ENCODE measurements around the gene RBM33. TPM values are rescaled to one million over a fixed set of nuclear protein-coding genes. Genes with fewer than 3 reads are reported as not detected.

The RBM33 gene
- total and polyA plus RNA-seq, 2 of the 8 experiments (the other 6 are each of a cell fraction or from before 2014, with no cell fraction given): 16.5 to 64.6 TPM

- Histone ChIP-seq H2AK5ac (ENCODE audit: low read depth, low read length) (no peak overlapping the region), H3K4me1 (replicated peaks in 1 of 4; ENCODE audit: control insufficient read depth in 3 of 4, insufficient read depth in 4 of 4, low read length in 3 of 4) (peaks cover 8 to 57% (median 38%) of the 10 kb centered on the region in 4 experiments), H2BK5ac (ENCODE audit: low read depth, low read length) (no peak overlapping the region), H4K5ac (ENCODE audit: insufficient read length, low read depth, low read length) (no peak overlapping the region), H3K27me3 (replicated peaks in 1 of 4; ENCODE audit: control insufficient read depth in 3 of 4, extremely low read depth in 1 of 4, insufficient read depth in 3 of 4, low read length in 3 of 4) (peaks cover 81 to 100% (median 97%) of the 10 kb centered on the region in 4 experiments), H3K79me1 (ENCODE audit: low read depth, low read length) (no peaks in the 10 kb centered on the region), H4K20me1 (replicated peaks in 1 of 2; ENCODE audit: control insufficient read depth in 1 of 2, insufficient read depth in 2 of 2, low read length in 2 of 2) (peaks cover 10 to 19% of the 10 kb centered on the region in 2 experiments), H3K27ac (ENCODE audit: low read depth, low read length) (no peak overlapping the region), H2AFZ (ENCODE audit: low read length) (no peak overlapping the region), H3K9ac (replicated peaks in 1 of 4; ENCODE audit: extremely low read depth in 1 of 4, low read depth in 3 of 4, low read length in 3 of 4) (no peak overlapping the region), H3K23ac (ENCODE audit: insufficient read length) (no peak overlapping the region), H3K4me2 (ENCODE audit: insufficient read depth in 1 of 2, low read depth in 2 of 2, low read length in 2 of 2) (peak overlapping the region; percentile 40 to 73), H3K56ac (replicated peaks; ENCODE audit: insufficient read length, low read depth, low read length) (no peak overlapping the region), H3K14ac (ENCODE audit: insufficient read length) (no peak overlapping the region), H2BK12ac (ENCODE audit: low read depth, low read length) (no peak overlapping the region), H3K18ac (ENCODE audit: extremely low read depth, low read length) (no peak overlapping the region; the same call in 1 of the 2 replicates), H4K8ac (ENCODE audit: extremely low read depth, insufficient read depth, low read length) (no peak overlapping the region), H2BK20ac (ENCODE audit: low read length) (no peak overlapping the region), H3K4ac (replicated peaks; ENCODE audit: insufficient read length, low read depth, low read length) (no peak overlapping the region), H2BK15ac (ENCODE audit: low read length) (no peak overlapping the region), H2BK120ac (replicated peaks; ENCODE audit: low read depth, low read length) (no peak overlapping the region), H3K9me3 (ENCODE audit: insufficient read depth in 2 of 2, low read depth in 1 of 2, low read length in 1 of 2) (peaks cover 0 to 8% of the 10 kb centered on the region in 2 experiments; a peak in 2 of 4 replicates), H3K36me3 (ENCODE audit: control insufficient read depth in 2 of 4, insufficient read depth in 4 of 4, low read length in 3 of 4) (peaks cover 0 to 9% (median 0%) of the 10 kb centered on the region in 4 experiments; a peak in 2 of 8 replicates), H3K4me3 (ENCODE audit: extremely low read depth in 1 of 4, insufficient read depth in 2 of 4, low read depth in 3 of 4, low read length in 4 of 4) (peak overlapping the region in 3 of 4 experiments; percentile 27 to 56 (median 36); a peak in 6 of 8 replicates), H3K23me2 (ENCODE audit: low read depth, low read length) (peaks cover 11% of the 10 kb centered on the region; the same call in 1 of the 2 replicates), H3K79me2 (ENCODE audit: control insufficient read depth in 1 of 2, insufficient read depth in 2 of 2, low read length in 2 of 2) (no peaks in the 10 kb centered on the region), H4K91ac (replicated peaks; ENCODE audit: insufficient read length, low read length) (no peak overlapping the region)
- TF ChIP-seq RBBP5 (IDR thresholded peaks at IDR 0.05; ENCODE audit: borderline replicate concordance, low read depth, low read length) (0 out of 2 replicates have a peak, but pooled peaks have one; percentile 22), RNF2 (IDR thresholded peaks at IDR 0.05; ENCODE audit: borderline replicate concordance, low read depth, low read length, missing control alignments, poor library complexity, severe bottlenecking) (no peak)
- FAIRE-seq (no peak), DNase-seq (ENCODE audit: low read depth in 1 of 2, low spot score in 2 of 2) (no peak)
- WGBS, 2 experiments (ENCODE audit: extremely low coverage in 1 of 2, insufficient coverage in 1 of 2, insufficient read length in 1 of 2, insufficient replicate concordance in 2 of 2, low coverage in 1 of 2, low lambda C conversion rate in 2 of 2, missing lambda C conversion rate in 1 of 2): 3% methylated on average over 11 of the region's 18 CpGs; no CpG with 5 or more reads in 1 of the 2 experiments
- CTCF ChIA-PET (ENCODE audit: partially characterized antibody): interaction anchor here (0.6 to 1.6 kb wide), 10 partner anchors 90 to 1202 kb away, joined by 3 to 7 read pairs (median 3); no protein-coding TSS in a partner anchor
- POLR2A ChIA-PET (ENCODE audit: partially characterized antibody): no interaction called here
Observed at GRCh38 chr7:155805826-155806095, 161.3 kb downstream of the RBM33 start.
